NCI-H2171 treated with DMSO at 0.1 percent for 48 hours (cell line): ENCODE data around the gene ACSL6.

ENCODE experiments used
- DNase-seq: peaks from one replicate; lab custom pipeline; 2025; lab: John Stamatoyannopoulos, UW

Gene ACSL6

DNA sequence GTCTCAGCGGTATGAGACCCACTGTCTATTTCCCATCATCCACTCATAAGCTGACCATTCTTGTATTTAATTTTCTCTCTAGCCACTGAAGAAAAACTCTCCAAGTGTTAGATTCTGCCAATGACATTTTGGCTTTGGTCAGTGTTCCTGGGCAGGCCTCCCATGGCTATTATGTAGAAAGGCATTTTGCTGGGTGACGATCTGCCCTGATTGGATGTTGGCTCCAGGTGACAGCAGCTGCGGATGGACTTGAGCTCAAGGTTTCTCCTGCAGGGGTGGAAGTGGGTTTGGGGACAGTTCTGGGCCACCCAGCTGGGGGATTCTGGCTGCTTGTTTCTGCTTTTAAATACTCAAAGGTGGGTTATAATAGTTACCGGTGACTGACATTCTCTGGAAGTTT, 31.6 kb downstream of the ACSL6 start:
- no peak for DNase-seq

DNA sequence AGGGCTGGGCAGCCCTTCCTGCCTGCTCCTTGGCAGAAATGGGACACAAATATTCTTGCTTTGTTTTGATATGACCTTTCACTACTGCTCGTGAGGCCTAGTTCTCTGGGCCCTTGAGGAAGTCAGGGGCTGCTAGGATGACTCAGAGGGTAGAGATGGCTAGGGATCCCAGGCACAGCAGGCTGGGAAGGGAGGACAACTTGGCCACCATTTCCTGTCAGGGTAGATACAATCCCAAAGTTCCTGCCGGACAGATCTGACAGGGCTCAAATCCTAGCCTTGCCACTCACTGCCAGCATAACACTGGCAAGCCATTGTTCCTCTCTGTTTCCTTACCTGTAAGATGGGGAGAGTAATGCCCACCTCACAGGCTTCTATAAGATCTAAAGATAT, 34.2 kb downstream of the ACSL6 start:
- no peak for DNase-seq

DNA sequence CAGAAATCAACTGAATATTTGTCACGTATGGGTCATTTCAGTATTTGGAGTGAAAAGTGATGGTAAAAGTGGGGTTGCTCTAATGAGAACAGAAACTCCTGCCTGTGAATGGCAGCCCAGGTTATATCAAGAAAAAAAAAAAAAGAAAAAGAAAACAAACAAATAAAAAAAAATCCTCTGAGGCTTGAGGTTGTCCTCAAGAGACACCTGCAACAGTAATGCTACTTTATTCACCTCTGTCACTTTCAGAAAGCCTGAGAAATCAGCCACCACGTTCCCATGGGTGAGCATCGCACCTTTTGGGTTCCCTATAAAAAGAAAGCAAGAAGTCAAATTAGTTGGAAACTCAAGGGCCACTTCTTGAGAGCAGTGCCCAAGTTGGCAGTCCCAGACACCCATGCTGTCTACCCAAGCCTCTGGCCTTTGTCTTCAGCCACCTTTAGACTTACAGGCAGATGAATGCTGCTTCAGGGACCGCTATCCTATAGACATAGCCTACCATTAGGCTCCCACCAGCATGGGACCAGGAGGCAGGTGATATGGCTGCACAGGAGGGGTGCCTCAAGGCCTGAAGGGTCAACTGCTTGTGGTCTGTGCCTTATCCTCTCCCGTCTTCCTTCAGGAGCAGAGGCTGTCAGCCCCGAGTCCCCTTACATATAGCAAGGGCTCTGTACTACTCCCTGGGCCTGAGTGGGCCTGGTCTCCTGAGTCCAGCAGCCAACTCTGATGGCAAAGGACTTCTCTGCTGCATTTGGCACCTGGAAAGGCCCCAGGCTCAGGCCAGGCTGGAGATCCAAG, 34.8 kb downstream of the ACSL6 start:
- DNase-seq, result no peak

DNA sequence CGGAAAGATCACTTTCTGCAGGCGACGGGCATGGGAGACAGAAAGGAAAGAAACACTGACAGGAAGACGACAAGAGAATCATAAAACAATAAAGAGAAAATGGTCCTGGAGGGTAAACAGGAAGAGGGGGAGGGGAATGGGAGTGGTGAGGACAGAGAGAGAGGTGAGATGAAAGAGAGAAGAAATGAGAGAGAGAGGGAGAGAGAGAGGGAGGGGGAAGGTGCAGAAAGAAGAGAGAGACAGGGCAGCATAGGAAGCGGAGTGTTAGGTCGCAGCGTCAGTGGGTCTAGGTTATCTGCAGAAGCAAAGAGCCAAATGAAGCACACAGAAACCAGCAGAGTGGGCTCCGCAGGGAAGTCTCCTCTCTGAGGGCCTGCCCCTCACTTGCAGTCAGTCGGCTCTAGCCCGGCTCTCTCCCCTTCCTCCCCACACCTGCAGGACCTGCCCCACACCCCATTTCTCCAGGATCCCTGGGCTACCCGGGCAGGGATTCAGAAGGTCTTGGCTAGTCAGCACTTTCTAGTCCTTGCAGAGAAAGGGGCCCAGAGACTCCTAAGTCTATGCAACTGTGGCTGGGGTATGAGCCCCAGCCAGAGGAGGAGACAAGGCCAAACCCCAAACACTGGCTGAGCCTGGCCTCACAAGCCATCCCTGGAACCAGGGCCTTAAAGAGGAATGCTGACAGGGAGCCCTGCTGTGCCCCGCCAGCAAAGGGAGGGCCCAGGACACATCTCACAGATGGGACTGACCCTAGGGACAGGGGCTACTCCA, 36.3 kb downstream of the ACSL6 start:
- no peak for DNase-seq

DNA sequence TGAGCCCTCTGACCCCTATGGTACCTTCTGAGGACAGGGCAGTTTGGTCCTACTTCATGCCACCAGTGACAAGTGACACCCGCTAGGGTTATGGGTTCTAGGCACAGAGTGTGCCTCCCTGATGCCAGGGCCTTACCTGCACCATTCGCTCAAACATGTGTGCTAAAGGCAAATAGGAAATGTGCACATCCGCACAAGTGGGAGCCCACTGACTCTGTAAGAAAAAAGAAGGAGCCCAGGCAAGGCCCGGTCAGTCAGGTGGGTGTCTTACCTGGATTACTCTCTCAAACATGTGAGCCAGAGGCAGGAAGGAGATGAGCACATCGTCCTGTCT, 36.9 kb downstream of the ACSL6 start:
- no peak for DNase-seq

DNA sequence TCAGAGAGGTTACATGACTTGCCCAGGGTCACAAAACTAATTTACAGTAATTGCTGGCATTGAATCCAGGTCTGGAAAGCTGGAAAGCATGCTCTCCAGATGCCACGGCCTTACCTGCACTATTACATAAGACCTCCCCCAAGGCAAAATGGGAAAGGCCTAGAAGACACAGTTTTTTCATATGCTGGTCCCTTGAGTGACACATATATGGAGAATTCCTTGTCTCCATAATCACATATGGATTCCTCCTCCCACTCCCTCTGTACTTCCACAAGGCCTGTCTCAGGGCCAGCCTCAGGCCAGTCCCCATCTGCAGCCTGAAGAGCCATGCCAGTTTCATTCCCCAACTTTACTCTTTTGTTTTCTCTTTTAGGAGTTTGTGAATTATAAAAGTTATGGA, 37.4 kb downstream of the ACSL6 start:
- DNase-seq, result no peak

DNA sequence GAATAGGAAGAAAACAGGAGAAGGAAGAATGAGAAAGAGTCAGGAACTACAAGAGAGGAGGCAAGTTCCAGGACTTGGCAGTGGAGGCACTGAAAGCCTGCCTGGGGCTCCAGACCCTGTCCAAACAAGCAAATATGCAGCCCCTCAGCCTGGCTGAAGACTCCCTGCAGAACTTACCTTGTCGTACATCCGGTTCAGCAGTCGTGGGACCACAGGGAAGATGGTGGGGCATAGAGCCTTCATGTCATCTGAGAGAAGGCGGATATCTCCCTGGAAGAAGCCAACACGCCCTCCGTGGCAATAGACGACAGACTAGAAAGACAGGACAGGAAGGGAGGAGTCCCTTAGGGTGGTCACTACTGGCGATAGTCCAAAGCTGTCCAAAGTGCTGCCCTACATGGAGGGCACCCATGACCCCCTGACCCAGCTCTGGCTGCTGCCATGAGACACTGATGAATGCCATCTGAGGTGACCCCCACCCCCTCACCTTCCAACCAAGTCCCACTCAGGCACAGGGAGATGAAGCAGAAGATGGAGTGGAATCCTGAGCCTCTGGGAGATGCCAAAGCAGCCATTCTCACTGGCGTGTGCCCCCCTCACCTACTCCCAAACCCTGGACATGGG, 38.3 kb downstream of the ACSL6 start:
- no peak for DNase-seq

DNA sequence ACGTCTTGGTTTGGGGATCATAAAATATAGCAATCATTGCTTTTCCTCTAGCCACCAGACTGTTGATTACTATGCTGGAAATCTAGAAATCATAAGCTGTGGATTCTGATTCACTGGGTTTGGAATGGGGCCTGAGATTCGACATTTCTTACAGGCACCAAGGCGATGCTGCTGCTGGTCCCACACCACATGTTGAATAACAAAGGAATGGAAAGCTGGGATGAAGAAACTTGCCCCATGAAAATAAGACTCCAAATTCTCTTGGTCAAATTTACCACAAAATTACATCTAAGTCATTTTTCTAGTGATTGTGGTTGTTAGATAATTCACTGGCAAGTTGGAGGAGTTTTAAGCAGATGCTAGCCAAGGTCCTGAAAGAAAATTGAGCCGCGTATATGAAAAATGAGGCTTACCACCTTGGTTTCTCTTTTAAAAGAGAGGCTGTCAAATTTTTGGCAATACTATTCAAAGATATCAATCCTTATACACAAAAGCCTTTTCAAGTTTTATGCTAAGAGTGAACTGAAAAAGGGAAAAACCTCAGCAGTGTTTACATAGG, 43.0 kb downstream of the ACSL6 start:
- no peak for DNase-seq

DNA sequence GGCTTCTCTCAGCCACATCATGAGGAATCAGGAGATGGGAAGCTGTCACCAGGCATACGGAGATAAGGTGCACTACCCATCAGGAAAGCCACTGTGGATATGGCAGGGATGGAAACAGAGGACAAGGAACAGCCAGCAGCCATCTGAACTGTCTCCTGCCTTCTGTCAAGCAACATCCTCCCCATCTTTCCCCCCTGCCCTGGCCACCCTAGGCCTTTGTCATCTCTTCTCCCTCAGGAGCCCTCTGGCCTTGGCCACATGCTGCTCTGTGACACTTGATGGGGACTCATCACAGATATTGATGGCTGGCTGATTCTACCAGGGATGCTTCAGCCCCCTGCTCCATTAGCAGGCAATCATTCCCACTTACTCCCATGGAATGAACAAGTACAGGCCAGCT, 44.9 kb downstream of the ACSL6 start:
- peak; percentile 33 for DNase-seq

DNA sequence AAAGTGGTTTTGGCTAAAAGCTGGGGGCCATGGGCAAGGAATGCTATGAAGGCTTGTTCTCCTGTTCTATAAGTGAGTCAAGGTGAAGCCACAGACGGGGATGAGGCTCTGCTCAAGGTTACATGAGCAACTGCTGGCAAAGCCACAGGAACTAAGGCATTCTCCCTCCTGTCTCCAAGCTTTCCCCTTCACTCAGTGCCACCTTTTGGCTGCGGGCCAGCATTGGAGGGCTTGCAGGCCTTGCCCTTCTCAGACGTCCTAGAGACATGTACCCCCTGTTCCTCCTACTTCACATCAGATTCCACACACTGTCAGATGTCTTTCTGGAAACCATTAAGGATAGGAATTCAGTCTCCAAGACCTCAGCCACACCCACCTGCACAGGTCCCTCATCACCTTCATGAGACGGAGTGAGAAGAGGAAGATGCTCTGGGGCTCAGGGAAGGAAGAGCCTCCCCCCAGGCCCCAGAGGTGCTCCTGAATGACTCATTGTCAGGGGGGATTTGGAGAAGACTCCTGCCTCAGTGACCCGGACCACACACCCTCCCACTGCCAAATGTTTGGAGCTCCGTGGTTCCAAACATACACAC, 45.5 kb downstream of the ACSL6 start:
- no peak for DNase-seq

DNA sequence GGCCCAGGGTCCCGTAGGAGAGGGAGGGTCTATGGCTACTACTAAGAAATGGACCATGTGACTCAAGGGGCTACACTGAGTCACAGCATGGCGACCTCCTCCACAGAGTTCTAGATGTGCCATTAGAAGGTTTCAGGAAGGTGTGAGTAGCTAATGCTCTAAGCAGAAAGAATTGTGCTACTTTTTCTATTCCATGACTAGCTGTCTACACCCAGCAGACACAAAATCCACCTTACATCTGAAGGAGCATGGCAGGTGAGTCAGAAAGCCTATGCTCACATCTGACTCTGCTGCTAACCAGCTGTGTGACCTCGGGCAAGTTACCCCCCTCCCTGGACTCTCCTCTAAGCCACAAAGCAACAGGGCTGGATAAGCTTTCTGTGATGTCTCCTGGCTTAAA, 51.6 kb downstream of the ACSL6 start:
- DNase-seq, result no peak

DNA sequence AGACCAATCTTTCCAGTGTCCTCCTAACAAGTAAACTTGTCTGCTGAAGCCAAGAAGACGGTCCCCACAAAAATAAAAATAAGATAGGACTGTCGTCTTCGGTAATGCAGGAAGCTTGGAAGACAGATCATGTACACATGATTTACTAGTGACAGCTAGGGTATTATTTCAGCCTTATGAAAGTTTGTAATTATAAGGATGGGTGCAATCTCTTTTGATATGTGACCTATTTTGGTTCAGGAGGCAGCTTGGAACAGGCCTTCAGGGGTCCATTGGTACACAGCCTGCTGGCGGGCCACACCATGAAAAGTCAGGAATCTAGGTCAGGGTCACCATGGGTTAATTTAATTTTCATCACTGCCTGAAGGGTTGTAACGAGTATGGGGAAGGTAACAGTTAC, 52.3 kb downstream of the ACSL6 start:
- no peak for DNase-seq

DNA sequence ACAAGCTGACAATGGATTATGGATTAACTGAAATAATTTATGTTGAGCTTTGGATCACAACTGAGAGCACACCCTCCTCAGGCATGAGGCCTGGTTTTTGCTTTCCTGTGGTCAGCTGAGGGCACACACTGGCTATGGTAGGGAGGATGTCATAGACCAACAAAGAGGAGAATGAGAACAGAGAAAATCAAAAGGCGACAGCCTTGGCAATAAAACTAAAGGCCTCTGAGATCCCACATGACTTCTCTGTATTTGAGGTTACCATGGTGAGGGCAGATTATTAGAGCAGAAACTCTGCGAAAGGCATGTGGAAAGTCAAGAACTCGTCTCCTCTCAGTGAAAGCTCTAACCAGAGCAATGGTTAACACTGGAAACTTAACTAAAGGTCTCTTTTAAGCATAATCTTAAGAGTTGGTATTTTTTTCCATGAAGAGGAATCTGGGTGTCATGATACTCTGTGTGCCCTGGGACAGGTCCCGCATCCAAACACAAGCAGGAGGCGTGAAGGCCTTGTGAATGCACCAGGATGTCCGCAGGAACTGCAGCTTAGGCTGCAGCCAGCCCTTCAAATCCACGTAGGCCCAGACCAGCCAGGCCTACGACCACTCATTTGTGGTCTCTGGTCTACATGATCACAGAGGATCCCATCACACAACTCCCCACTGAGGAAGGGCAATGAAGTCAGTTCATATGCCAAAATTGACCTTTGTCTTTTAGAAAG, 53.6 kb downstream of the ACSL6 start:
- no peak for DNase-seq

DNA sequence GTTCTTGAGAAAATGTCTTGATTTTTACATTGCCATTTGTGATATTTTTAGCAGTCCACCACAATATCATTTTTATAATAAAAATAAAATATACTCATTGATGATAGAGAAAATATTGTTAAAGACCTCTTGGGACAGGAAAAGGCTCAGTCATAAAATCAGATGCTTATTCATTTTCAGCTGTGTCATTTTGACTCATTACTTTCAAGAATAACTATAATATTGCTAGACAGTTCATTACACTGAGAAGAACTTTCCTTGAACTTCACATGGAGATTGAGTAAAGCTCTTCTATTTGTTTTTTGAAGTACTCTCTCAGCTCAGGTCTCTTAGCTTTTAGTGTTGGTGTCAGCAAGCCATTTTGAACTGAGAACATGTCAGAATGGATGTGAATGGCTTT, 57.5 kb downstream of the ACSL6 start:
- DNase-seq, result no peak

DNA sequence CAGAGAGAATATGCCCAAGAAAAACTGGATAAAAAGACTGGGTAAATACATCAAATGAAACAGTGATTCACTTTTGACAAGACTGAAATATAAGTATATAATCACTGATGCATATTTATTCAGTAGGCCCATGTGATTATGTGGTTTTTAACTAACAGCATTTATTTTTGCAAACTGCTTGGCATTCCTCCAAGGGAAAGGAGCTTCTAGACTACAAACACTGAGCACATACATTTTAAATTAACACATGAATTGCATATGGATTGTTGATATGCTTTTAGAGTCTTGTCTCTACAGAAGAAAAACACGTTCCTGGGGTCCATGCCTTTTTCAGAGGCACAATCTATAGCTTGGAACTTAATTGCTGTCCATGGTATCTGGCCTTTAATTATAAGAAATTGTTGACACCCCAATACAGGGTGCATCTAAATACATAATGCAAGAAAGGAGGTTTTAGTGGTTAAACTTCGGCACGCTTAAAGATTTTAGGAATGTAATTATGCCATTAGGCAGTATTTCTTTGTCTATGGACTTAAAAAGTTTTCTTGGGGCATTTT, 59.1 kb downstream of the ACSL6 start:
- DNase-seq, result no peak

DNA sequence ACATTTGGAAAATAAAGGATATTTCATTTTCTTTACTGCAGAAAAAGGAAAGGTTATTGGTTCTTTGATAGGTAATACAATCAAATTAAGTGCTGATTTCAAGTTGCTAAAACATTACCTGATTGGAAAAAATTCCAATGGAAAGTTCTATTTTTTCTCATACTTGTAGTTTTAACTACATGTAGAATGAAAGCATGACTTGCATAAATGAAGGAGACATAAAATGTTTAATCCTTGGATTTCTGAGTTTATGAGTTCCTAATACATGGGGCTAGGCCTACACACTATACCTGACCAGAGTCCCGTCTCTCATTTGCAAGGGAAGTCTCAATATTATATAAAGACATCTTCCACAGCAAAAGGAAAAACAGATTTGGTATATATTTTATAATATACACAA, 60.8 kb downstream of the ACSL6 start:
- no peak for DNase-seq

DNA sequence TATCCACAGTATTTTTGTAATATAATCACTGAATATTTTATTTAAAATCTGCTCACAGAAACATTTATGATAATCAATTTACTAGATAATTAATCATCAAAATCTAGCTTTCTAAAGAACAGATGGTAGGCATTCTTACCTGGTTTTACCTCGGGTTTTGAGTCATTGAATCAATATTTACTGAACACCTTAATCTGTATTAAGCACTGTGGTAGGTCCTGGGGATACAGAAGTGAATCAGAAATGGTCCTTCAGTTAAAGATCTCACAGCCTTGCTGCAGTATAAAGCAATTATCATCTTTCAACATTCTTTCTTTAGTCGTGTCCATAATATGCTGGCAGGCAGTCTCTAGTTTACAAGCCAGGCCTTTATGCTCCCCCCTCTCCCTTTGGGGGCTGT, 64.0 kb downstream of the ACSL6 start:
- no peak for DNase-seq

DNA sequence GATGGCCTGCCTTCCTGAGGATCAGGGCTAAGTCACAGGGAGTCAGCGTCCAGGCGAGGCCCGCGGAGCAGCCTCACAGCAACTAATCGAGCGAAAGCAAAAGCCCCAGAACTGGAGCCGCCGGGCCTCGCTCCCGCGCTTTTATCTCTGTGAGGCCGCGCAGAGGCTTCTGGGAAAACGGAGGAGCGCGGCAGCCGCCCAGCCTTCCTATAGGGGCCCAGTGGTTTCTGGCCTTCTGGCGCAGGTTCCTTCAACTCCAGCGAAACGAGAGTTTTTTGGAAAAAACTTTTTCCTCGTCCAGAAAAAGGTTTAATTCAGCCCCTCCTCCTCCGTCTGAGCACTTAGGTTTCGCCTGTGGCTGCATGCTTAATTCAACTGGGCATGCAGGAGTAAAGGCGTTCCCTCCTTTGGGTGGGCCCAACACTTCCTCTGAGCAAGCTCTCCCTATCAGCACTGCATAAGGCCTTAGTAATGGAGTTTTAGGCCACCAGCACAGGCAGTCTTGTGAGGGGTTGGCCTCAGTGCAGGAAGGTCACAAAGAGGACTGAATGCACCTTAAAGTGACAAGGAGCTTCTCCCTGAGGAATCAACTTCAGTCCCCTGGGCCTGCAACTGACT, 65.8 kb downstream of the ACSL6 start, which contains the start of gene MEIKIN:
TSS of gene MEIKIN (minus strand) at position 113 of the 618 bp plus-strand sequence. CDS start 158 bp downstream, outside the sequence.
- DNase-seq, result no peak

DNA sequence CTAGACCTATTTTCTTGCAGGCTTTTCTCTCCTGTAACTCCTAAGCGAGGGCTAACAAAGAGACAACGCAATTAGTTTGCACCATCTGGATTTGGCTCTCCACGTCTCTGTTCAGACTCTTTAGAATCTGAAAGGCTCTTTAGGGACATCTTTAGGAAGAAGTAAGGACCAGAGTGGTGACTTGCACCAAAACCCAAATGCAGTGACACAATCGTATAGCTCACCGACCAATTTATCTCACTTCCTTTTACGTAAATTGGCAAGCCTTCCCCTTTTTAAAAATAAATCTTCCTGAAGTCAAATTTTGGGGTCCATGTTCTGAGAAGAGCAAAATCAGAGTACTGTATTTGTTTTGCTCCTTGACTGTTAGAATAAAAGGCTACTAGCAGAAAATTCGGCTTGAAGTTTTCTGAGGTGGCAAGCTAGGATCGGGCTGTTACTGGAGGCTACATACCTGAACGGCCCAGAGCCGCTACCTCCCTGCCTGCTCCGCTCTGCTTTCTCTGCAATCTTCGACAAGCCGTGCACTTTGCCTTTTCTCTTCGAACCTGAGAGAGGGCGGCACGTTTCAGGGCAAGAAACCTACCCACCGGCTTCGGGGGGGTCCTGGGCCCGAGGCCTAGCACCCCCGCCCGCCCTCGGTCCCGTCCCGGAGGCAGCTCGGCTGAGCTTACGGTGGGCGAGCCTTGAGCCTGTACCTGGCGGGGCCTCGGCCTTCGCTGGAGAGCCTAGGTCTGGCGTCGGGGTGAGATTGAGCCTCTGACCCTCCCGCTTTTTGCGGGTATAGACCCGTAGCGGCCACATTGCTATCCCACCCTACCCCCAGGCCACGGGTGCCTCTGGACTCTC, 66.5 kb downstream of the ACSL6 start:
- DNase-seq, result no peak

DNA sequence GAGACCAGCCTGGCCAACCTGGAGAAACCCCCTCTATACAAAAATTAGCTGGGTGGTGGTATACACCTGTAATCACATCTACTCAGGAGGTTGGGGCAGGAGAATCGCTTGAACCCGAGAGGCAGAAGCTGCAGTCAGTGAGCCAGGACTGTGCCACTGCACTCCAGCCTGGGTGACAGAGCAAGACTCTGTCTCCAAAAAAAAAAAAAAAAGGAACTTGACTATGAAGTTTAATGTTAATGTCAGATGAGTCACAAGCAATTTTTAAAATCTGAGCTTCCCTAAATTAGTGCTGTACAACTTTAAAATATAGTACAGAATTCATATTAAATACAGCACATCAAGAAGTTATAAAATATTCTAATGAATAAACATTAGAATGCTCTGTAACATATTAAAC, 67.5 kb downstream of the ACSL6 start:
- no peak for DNase-seq
